Mesendoderm (in vitro differentiated cells): ENCODE measurements around the gene CD9.

ENCODE experiments used
- DNase-seq: peaks from one replicate; pipeline ENCODE4 v3.0.0; 2013
- H2AK5ac ChIP-seq: 2 replicates; pipeline ENCODE4 v1.6.1; 2013; ENCODE audit warnings: low read length, inconsistent platforms
- H2BK120ac ChIP-seq: 2 replicates; pipeline ENCODE4 v1.6.1; 2013; ENCODE audit warnings: low read depth, mild to moderate bottlenecking, low read length, moderate library complexity, mixed read lengths
- H2BK15ac ChIP-seq: replicated peaks from 2 replicates; pipeline ENCODE4 v1.6.1; 2013; ENCODE audit warnings: low read depth, mild to moderate bottlenecking, moderate library complexity
- H2BK5ac ChIP-seq: 2 replicates; pipeline ENCODE4 v1.6.1; 2013; ENCODE audit warnings: low read length, inconsistent platforms
- H3K18ac ChIP-seq: 2 replicates; pipeline ENCODE4 v1.6.1; 2013; ENCODE audit warnings: mild to moderate bottlenecking, low read length, mixed read lengths
- H3K23ac ChIP-seq: one replicate; pipeline ENCODE4 v1.6.1; 2013; ENCODE audit warnings: low read length
- H3K27ac ChIP-seq: 2 replicates; pipeline ENCODE4 v1.5.1; 2013; ENCODE audit warnings: low read depth, mild to moderate bottlenecking, inconsistent platforms, low read length, moderate library complexity
- H3K27me3 ChIP-seq: 2 replicates; pipeline ENCODE4 v1.6.1; 2013; ENCODE audit warnings: low read length, control low read depth, mild to moderate bottlenecking, inconsistent platforms; ENCODE audit not compliant: insufficient read depth, poor library complexity
- H3K36me3 ChIP-seq: 2 replicates; pipeline ENCODE4 v1.6.1; 2013; ENCODE audit warnings: low read length, inconsistent platforms; ENCODE audit not compliant: control insufficient read depth, insufficient read depth
- H3K4ac ChIP-seq: one replicate; pipeline ENCODE4 v1.6.1; 2013; ENCODE audit warnings: low read depth, mild to moderate bottlenecking, low read length, moderate library complexity
- H3K4me1 ChIP-seq: 2 replicates; pipeline ENCODE4 v1.6.1; 2013; ENCODE audit warnings: low read depth, low read length, inconsistent platforms; ENCODE audit not compliant: control insufficient read depth
- H3K4me2 ChIP-seq: 2 replicates; pipeline ENCODE4 v1.6.1; 2013; ENCODE audit warnings: low read length
- H3K4me3 ChIP-seq: 2 replicates; pipeline ENCODE4 v1.5.1; 2013; ENCODE audit warnings: mild to moderate bottlenecking, low read length
- H3K56ac ChIP-seq: one replicate; pipeline ENCODE4 v1.6.1; 2013; ENCODE audit warnings: low read length
- H3K79me1 ChIP-seq: 2 replicates; pipeline ENCODE4 v1.6.1; 2013; ENCODE audit warnings: low read length, inconsistent platforms
- H3K79me2 ChIP-seq: 2 replicates; pipeline ENCODE4 v1.6.1; 2013; ENCODE audit warnings: mild to moderate bottlenecking, low read length; ENCODE audit not compliant: control insufficient read depth, insufficient read depth
- H3K9ac ChIP-seq: 2 replicates; pipeline ENCODE4 v1.6.1; 2013; ENCODE audit warnings: low read length, inconsistent platforms
- H4K5ac ChIP-seq: one replicate; pipeline ENCODE4 v1.6.1; 2013; ENCODE audit warnings: low read length
- H4K8ac ChIP-seq: one replicate; pipeline ENCODE4 v1.6.1; 2013; ENCODE audit warnings: low read depth, mild to moderate bottlenecking, control low read depth, low read length, moderate library complexity
- WGBS: extraction: QIAGEN DNeasy Blood & Tissue Kit; methylation state at CpG from one replicate; pipeline ENCODE4 v1.1.7; 2013; ENCODE audit warnings: low lambda C conversion rate, missing lambda C conversion rate; ENCODE audit not compliant: insufficient coverage; ENCODE audit errors: extremely low coverage; 5-methylcytosine and 5-hydroxymethylcytosine counted together

Gene CD9

DNA sequence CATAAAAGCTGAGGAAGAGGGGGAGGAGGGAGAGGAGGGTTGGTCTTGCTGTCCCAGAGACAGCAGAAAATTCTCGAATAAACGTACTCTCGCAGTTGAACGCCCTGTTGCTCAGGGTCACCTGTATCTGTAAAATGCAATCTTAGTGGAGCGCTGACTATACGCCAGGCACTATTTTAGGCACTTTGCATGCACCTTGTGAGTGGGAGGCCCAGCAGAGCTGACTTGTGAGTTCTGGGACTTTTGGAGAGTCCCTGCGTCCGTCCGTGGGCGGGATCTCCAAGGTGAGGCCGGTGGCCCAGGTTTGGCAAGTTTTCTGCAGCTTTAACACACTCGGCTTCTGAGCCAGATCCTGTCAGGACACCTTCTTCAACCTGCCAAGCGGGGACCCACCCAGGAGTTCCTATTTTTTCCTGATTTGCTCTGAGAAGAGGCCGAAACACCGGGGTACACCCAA lies 77.8 kb downstream of the CD9 start:
- H3K79me2 ChIP-seq, result no peaks in the 10 kb centered on the region

DNA sequence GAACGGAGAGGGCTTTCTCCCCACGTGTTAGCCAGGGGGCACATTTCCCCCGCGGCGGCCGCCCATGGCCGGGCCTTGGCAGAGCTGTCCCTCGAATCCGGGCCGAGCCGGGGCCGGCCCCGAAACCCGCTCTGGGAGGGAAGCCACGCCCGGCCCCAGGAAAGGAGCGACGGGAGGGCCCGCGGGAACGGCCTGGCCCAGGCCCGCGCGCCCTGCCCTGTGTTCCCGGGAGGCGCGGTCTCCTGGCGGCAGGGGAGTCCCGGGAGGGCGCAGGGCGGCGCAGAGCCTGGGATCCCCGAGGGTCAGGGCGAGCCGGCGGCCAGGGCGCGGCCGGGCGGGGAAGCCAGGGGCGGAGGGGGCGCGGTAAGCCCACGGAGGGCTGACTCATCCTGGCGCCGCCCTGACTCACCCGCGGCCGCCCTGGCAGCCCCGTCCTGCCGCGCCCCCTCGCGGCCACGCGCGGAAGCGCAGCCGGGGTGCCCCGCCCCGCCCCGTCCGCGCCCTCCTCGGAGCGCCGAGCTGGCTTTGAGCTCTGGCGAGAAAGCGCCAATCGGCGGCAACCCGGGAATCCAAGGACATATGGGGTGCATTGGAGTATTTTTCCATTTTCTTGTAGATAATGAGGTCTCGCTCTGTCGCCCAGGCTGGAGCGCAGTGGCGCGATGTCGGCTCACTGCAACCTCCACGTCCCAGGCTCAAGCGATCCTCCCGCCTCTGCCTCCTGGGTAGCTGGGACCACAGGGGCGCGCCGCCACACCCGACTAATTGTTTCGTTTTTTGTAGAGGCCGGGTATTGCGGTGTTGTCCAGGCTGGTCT lies 78.4 kb downstream of the CD9 start:
- H2AK5ac ChIP-seq, result no peak overlapping the region
- H4K8ac ChIP-seq, result peak overlapping the region; percentile 76
- H3K56ac ChIP-seq, result peak overlapping the region; percentile 94
- peak overlapping the region; percentile 83 for H3K9ac ChIP-seq
- peaks cover 15% of the 10 kb centered on the region for H3K4me1 ChIP-seq
- peak overlapping the region; percentile 49 for H3K27ac ChIP-seq
- peak overlapping the region; percentile 89 for H3K4ac ChIP-seq
- no peak overlapping the region for H2BK15ac ChIP-seq
- H3K27me3 ChIP-seq, result no peaks in the 10 kb centered on the region
- H3K23ac ChIP-seq, result no peak overlapping the region
- H3K4me3 ChIP-seq, result peak overlapping the region; percentile 17
- H3K79me1 ChIP-seq, result no peaks in the 10 kb centered on the region
- peak overlapping the region; percentile 61 for H2BK5ac ChIP-seq
- H4K5ac ChIP-seq, result no peak overlapping the region
- H3K4me2 ChIP-seq, result peak overlapping the region; percentile 55
- WGBS, result no CpG with 5 or more reads among the region's 88 CpGs
- H2BK120ac ChIP-seq, result peak overlapping the region; percentile 39
- no peaks in the 10 kb centered on the region for H3K36me3 ChIP-seq
- H3K18ac ChIP-seq, result peak overlapping the region; percentile 97
- H3K79me2 ChIP-seq, result no peaks in the 10 kb centered on the region
- peak; percentile 85 for DNase-seq

More for the DNA sequence above, 77.8 kb downstream of the CD9 start:
- H3K27ac ChIP-seq, result peak overlapping the region; percentile 40
- no CpG with 5 or more reads among the region's 15 CpGs for WGBS
- no peak overlapping the region for H2AK5ac ChIP-seq
- H3K18ac ChIP-seq, result peak overlapping the region; percentile 97
- H3K36me3 ChIP-seq, result no peaks in the 10 kb centered on the region
- H4K5ac ChIP-seq, result no peak overlapping the region
- no peaks in the 10 kb centered on the region for H3K79me1 ChIP-seq
- peak; percentile 53 for DNase-seq
- no peak overlapping the region for H3K4me3 ChIP-seq
- peaks cover 15% of the 10 kb centered on the region for H3K4me1 ChIP-seq
- no peak overlapping the region for H4K8ac ChIP-seq
- peak overlapping the region; percentile 94 for H3K56ac ChIP-seq
- peak overlapping the region; percentile 55 for H3K4me2 ChIP-seq
- H2BK5ac ChIP-seq, result peak overlapping the region; percentile 61
- H3K27me3 ChIP-seq, result no peaks in the 10 kb centered on the region
- no peak overlapping the region for H3K23ac ChIP-seq
- H3K4ac ChIP-seq, result peak overlapping the region; percentile 89
- no peak overlapping the region for H2BK15ac ChIP-seq
- peak overlapping the region; percentile 39 for H2BK120ac ChIP-seq
- peak overlapping the region; percentile 83 for H3K9ac ChIP-seq

DNA sequence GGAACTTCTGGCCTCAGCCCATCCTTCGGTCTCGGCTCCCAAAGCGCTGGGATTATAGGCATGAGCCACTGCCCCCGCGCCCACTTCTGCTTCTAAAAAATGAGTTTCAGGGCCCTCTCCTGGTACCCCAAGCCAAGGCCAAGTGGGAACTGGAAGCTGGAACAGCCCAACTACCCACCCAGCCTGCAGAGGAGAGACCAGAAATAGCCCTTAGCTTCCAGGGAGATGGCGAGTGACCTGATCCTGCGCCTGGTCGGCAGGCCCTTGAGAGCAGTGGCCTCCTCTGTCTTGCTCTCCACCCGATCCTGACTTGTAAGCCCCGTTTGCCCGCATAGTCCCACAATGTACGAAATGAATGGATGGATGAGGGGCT lies 79.0 kb downstream of the CD9 start:
- Histone ChIP-seq H3K27ac (peak overlapping the region; percentile 49), H3K4me2 (no peak overlapping the region), H2AK5ac (peak overlapping the region; percentile 40), H3K4me3 (no peak overlapping the region), H2BK120ac (no peak overlapping the region), H3K56ac (peak overlapping the region; percentile 81), H2BK5ac (peak overlapping the region; percentile 25), H3K27me3 (no peaks in the 10 kb centered on the region), H3K4ac (peak overlapping the region; percentile 61), H3K4me1 (peaks cover 12% of the 10 kb centered on the region), H3K79me1 (no peaks in the 10 kb centered on the region), H3K79me2 (no peaks in the 10 kb centered on the region), H4K8ac (no peak overlapping the region), H3K23ac (no peak overlapping the region), H3K18ac (peak overlapping the region; percentile 19), H2BK15ac (no peak overlapping the region), H4K5ac (no peak overlapping the region), H3K36me3 (no peaks in the 10 kb centered on the region), H3K9ac (peak overlapping the region; percentile 56)
- WGBS, result no CpG with 5 or more reads among the region's 12 CpGs
- no peak for DNase-seq

- Histone ChIP-seq H3K4me1 (peaks cover 11% of the 10 kb centered on the region), H3K18ac (peak overlapping the region; percentile 19), H3K4me2 (no peak overlapping the region), H3K4me3 (no peak overlapping the region), H2BK120ac (no peak overlapping the region), H2AK5ac (peak overlapping the region; percentile 40), H3K27ac (peak overlapping the region; percentile 49), H2BK15ac (no peak overlapping the region), H3K27me3 (no peaks in the 10 kb centered on the region), H3K56ac (peak overlapping the region; percentile 81), H3K23ac (no peak overlapping the region), H4K8ac (no peak overlapping the region), H4K5ac (no peak overlapping the region), H3K79me1 (no peaks in the 10 kb centered on the region), H3K79me2 (no peaks in the 10 kb centered on the region), H3K4ac (peak overlapping the region; percentile 61), H3K36me3 (no peaks in the 10 kb centered on the region), H2BK5ac (peak overlapping the region; percentile 25), H3K9ac (peak overlapping the region; percentile 15)
- WGBS, result no CpG with 5 or more reads among the region's 8 CpGs
- no peak for DNase-seq
Observed at GRCh38 chr12:6279631-6280030, 79.4 kb downstream of the CD9 start.

DNA sequence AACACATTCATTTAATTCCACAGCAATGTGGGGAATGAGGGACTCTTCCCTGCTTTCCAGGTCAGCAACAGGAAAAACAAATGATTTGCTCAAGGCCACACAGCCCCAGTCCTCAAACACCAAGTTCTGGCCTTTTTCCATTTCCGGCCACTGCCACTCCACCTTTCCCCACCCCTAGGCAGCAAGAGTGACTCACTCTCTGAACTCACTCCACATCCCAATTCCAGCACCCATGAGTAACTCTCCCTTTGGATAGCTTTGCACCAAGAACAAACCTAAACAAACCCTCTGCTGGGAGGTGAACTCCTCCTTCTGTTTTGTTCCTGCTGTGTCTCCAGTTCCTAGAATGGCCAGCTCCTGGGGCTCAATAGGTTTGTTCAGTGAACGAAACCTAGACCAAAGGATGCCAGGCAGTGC lies 79.9 kb downstream of the CD9 start:
- Histone ChIP-seq H3K18ac (no peak overlapping the region), H3K56ac (peak overlapping the region; percentile 81), H2BK120ac (no peak overlapping the region), H4K5ac (no peak overlapping the region), H3K27ac (peak overlapping the region; percentile 49), H3K4me1 (peaks cover 11% of the 10 kb centered on the region), H3K23ac (no peak overlapping the region), H3K4me3 (no peak overlapping the region), H3K4me2 (no peak overlapping the region), H3K79me2 (no peaks in the 10 kb centered on the region), H2BK15ac (no peak overlapping the region), H4K8ac (no peak overlapping the region), H3K27me3 (no peaks in the 10 kb centered on the region), H3K36me3 (no peaks in the 10 kb centered on the region), H3K4ac (no peak overlapping the region), H3K79me1 (no peaks in the 10 kb centered on the region), H2BK5ac (no peak overlapping the region), H3K9ac (no peak overlapping the region), H2AK5ac (no peak overlapping the region)
- no CpG with 5 or more reads among the region's 2 CpGs for WGBS
- peak; percentile 94 for DNase-seq
